EL (cell line): ENCODE results near the gene TMEM187.
A peak's percentile ranks its signal among the peaks of the same experiment; 100 is the strongest.

ENCODE experiments used
- DNase-seq: peaks from one replicate; pipeline ENCODE4 v3.0.0-alpha.2; 2016

TMEM187 gene

DNA sequence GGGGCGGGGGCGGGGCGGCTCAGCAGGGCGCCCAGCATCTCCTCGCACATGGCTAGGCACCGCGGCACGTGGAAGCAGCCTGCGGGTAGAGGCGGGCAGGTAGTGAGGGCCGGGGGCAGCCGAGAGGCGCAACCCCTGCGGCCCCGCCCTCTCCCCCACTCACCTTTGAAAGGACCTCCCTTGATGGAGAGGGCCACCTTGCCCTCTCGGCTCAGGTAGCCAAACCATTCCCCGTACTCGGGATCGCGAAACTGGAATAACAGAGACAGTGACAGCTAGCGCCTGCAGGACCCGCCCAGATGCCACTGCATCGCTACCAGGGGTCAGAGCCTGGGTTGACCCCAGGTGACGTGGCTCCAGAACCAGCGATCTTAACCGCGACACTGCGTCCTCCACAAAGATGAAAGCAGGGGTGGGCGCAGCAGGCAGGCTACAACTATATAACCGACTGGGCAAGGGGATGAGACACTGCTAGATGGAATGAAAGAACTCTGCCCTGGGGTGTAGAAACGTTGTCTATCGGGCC is 37.2 kb upstream of the TMEM187 start:
- DNase-seq, result no peak

DNA sequence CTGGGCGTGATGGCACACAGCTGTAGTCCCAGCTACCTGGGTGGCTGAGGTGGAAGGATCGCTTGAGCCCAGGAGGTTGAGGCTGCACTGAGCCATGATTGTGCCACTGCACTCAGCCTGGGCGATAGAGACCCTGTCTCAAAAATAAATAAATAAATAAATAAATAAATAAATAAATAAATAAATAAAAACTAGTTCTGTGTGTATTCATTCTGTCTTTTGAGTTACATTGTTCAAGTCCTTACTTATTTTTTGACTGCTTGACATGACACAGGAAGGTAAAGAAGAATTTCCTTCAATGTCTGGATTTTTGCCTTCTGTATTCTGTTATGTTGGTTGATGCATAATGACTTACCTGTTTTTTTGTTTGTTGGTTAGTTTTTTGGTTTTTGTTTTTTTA is 35.5 kb upstream of the TMEM187 start:
- no peak for DNase-seq

- no peak for DNase-seq
Measured at GRCh38 chrX:153938226-153938786, 34.2 kb upstream of the TMEM187 start.

DNA sequence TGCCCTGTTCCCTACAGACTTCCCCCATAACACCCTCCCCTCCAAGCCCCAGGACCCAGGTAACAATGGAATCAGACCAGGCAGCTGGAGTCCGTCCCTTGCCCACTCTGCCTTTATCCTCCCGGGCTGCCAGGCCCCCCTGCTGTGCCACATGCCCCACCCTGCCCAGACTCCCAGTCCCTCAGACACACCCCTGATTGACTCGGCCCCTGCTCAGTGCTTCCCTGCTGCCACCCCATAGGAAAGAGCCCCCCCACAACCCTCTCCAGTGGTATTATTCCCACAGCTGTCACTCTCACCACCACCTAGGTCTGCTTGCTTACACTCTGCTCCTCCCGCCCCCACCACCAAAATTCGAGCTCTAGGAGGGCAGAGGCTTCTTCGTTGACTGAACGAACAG is 33.0 kb upstream of the TMEM187 start:
- no peak for DNase-seq

DNA sequence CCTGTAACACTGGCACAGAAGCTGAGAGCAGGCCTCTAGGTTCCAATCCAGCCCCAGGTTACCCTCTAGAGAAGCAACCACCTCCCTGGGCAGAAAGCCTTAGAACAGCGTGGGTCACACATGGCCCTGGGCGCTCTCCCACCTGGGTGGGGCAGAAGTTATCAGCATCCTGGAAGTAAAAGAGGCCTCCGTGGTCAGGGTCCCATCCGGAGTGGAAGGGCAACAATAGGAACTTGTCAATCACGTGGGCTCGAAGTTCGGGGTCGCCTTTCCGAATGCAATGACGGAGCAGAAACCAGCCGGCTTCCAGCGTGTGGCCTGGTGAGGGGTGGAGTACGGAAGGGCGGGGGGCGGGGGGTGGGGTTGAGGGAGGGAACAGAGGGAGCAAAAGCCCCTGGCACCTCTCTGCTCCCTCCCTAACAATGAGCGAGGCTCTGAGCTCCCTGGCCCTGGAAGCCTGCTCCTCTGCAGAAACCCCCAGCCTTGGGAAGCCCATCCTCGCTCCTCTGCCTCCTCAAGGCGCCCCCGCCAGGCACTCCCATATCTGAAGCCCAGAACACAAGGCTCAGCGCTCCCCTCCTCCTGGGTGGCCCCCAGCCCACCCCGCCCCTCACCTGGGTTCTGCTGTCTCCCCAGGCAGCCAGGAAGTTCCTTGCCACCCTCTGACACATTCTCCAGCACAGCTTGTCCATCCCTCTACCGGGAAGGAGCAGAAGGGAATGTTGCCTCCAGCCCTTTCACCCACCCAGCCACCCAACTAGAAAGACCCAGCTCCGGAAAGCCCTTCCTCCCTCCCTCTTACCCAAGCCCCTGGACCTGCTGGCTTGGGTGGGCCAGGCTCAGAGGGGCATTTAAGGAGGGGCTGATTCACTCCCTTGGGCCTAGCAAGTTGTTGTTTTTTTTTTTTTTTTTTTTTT is 31.0 kb upstream of the TMEM187 start:
- DNase-seq, result no peak

GRCh38 chrX:153944140-153944799 is 28.3 kb upstream of the TMEM187 start, which contains the start of gene RENBP:
Gene RENBP (minus strand): TSS chrX:153944643. CDS start chrX:153944610, 33 bp downstream.
- DNase-seq, result no peak

DNA sequence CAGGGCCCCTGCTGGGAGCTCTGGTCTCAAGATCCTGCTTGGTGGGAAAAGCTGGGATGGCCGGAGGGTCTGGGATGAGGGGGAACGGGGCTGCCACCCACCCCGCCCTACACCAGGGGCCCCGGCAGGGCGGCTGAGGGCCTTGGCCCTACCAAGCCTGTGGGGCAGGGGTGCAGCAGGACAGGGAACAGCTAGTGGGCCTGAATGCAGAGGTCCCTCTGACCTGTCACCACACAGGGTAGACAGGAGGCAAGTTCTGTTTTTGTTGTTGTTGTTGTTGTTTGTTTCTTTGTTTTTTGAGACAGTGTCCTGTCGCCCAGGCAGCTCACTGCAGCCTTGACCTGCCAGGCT is 27.8 kb upstream of the TMEM187 start:
- DNase-seq, result no peak

- no peak for DNase-seq
Measured at GRCh38 chrX:153945956-153946943, 26.3 kb upstream of the TMEM187 start.

- peak; percentile 76 for DNase-seq
Measured at GRCh38 chrX:153947009-153947769, 25.4 kb upstream of the TMEM187 start.

DNA sequence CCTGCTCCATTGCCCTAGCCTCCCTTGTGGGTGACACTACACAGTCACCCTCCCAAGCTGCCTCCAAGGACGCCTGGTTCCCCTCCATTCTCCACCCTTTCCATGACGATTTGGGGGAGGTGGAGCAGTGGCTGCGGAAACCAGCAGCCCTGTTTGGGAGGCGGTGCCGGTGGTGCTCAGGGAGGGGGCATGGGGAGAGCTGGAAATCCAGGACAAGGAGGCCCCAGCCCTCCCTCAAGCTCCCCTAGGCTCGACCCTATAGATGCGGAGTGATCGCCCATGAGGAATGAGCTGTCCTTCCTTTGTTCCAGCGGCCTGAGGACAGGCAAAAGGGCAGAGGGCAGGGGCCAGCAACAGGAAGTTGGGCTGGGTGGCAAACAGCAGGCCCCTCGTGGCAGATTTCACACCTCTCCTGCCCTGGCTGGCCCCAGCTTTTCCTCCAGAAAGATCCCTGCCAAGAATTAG is 24.5 kb upstream of the TMEM187 start:
- no peak for DNase-seq

DNA sequence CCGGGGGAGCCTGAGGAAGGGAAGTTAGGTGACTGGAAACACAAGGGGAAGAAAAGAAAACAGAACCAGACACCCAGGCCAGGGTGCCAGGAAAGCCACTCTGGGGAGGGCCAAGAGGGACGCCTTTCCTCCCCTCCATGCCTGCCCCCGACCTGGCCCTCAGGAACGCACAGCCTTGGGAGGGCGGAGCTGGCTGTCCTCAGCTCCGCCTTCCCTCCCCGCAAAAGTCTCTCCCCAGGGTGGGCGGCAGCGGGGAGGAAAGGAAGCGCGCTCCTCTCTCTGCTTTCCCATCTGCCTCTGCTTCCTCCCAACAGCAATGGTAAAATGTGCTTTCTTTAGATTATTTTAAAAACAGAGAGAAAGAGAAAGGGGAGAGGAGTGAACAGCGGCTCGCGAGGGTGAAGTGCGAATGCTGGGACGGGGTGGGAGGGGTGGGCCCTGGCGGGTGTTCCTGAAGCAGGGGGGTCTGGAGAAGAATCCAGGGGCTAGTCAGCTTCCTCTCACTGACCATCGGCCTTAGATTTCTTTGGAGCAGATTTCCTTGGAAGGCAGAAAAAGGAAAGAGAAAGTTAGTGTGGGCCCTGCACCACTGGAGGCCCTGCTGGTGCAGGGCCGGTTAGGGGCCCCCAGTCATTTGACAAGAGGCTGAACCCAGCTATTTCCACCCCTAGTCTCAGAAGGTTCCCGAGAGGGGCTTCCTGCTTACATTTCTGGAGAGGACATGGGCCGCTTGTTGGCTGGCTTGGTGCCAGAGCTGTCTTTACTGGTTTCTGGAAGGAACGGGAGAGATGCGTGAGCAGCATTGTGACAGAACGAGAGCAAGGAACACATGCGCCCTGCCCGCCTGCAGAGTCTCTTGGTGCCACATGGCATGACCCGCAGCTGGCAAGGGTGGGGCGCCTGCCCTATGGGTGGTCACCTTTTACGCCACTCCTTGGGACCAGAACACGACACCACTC is 23.4 kb upstream of the TMEM187 start:
- DNase-seq, result no peak

- DNase-seq, result no peak
Measured at GRCh38 chrX:153950127-153950526, 22.4 kb upstream of the TMEM187 start.

GRCh38 chrX:153951683-153952372 is 20.7 kb upstream of the TMEM187 start:
- no peak for DNase-seq

GRCh38 chrX:153952373-153953026 is 20.1 kb upstream of the TMEM187 start:
- DNase-seq, result no peak

- DNase-seq, result peak; percentile 60
Measured at GRCh38 chrX:153953342-153953830, 19.2 kb upstream of the TMEM187 start.

- DNase-seq, result no peak
Measured at GRCh38 chrX:153953892-153954557, 18.5 kb upstream of the TMEM187 start.

GRCh38 chrX:153954558-153955227 is 17.9 kb upstream of the TMEM187 start:
- no peak for DNase-seq
